Neural cell (in vitro differentiated cells): ENCODE results near the gene SNX10. TPM values are rescaled to one million over a fixed set of nuclear protein-coding genes. Genes with fewer than 3 reads are reported as not detected.

Source experiments
- H2AFZ ChIP-seq: fragments of 200-600, 300-800 bp; sonication (generic), shearing (Covaris generic); 2 replicates; pipeline ENCODE4 v1.6.0; 2014; ENCODE audit warnings: low read depth, mild to moderate bottlenecking, antibody characterized with exemption, low read length, moderate library complexity
- H3F3A ChIP-seq: fragments of 200-600 bp; shearing (Covaris generic); 2 replicates; pipeline ENCODE4 v1.6.1; 2016; ENCODE audit warnings: mild to moderate bottlenecking, moderate library complexity, mixed read lengths, antibody characterized with exemption, low read length; ENCODE audit not compliant: insufficient read depth, poor library complexity, severe bottlenecking
- H3K27ac ChIP-seq: fragments of 200-600, 300-800 bp; sonication (generic), shearing (Covaris generic); 2 replicates; pipeline ENCODE4 v1.5.1; 2014; ENCODE audit warnings: mild to moderate bottlenecking, low read length, moderate library complexity
- H3K27me3 ChIP-seq: fragments of 300-800, 200-600 bp; sonication (generic), shearing (Covaris generic); 2 replicates; pipeline ENCODE4 v1.6.0; 2014; ENCODE audit warnings: mild to moderate bottlenecking, low read depth, low read length, moderate library complexity; ENCODE audit not compliant: insufficient read depth
- H3K36me3 ChIP-seq: fragments of 300-800, 200-600 bp; sonication (generic), shearing (Covaris generic); 2 replicates; pipeline ENCODE4 v1.5.1; 2014; ENCODE audit warnings: mild to moderate bottlenecking, antibody characterized with exemption, low read length, moderate library complexity; ENCODE audit not compliant: insufficient read depth
- H3K4me2 ChIP-seq: fragments of 300-800, 200-600 bp; sonication (generic), shearing (Covaris generic); 2 replicates; pipeline ENCODE4 v1.6.0; 2014; ENCODE audit warnings: mild to moderate bottlenecking, low read length
- H3K4me3 ChIP-seq: fragments of 300-800, 200-600 bp; sonication (generic), shearing (Covaris generic); 2 replicates; pipeline ENCODE4 v1.5.1; 2014; ENCODE audit warnings: mild to moderate bottlenecking, low read length, moderate library complexity
- H3K79me2 ChIP-seq: fragments of 200-600 bp; shearing (Covaris generic); replicated peaks from 2 replicates; pipeline ENCODE4 v1.6.0; 2014; ENCODE audit warnings: mild to moderate bottlenecking, low read length, moderate library complexity; ENCODE audit not compliant: insufficient read depth
- H3K9ac ChIP-seq: fragments of 300-800, 200-600 bp; sonication (generic), shearing (Covaris generic); 2 replicates; pipeline ENCODE4 v1.6.1; 2016; ENCODE audit warnings: mild to moderate bottlenecking, low read length, mixed read lengths
- H3K9me2 ChIP-seq: fragments of 200-600 bp; shearing (Covaris generic); 2 replicates; pipeline ENCODE4 v1.6.1; 2016; ENCODE audit warnings: mild to moderate bottlenecking, low read length, mixed read lengths; ENCODE audit not compliant: insufficient read depth
- H3K9me3 ChIP-seq: fragments of 200-600, 300-800 bp; sonication (generic), shearing (Covaris generic); 2 replicates; pipeline ENCODE4 v1.6.1; 2016; ENCODE audit warnings: mild to moderate bottlenecking, mixed run types, low read length, moderate library complexity, mixed read lengths
- H4K20me1 ChIP-seq: fragments of 200-600 bp; shearing (Covaris generic); 2 replicates; pipeline ENCODE4 v1.6.1; 2016; ENCODE audit warnings: mild to moderate bottlenecking, mixed run types; ENCODE audit not compliant: insufficient read depth
- CTCF ChIP-seq: fragments of 450-650 bp; IDR thresholded peaks from 2 replicates; pipeline ENCODE4 v1.5.1; 2014; ENCODE audit warnings: antibody characterized with exemption, mild to moderate bottlenecking, moderate library complexity; ENCODE audit not compliant: poor library complexity, severe bottlenecking
- EP300 ChIP-seq: fragments of 450-650 bp; conservative IDR thresholded peaks from 2 replicates; pipeline ENCODE4 v1.6.1; 2014; ENCODE audit warnings: antibody characterized with exemption, mild to moderate bottlenecking, moderate library complexity; ENCODE audit not compliant: poor library complexity, severe bottlenecking
- MXI1 ChIP-seq: fragments of 450-650 bp; conservative IDR thresholded peaks from 2 replicates; pipeline ENCODE4 v1.6.1; 2014; ENCODE audit warnings: antibody characterized with exemption, mild to moderate bottlenecking; ENCODE audit not compliant: poor library complexity, severe bottlenecking
- POLR2AphosphoS5 ChIP-seq: IDR thresholded peaks from 2 replicates; pipeline ENCODE4 v1.6.1; 2012
- REST ChIP-seq: IDR thresholded peaks from 2 replicates; pipeline ENCODE4 v1.6.1; 2012; ENCODE audit warnings: borderline replicate concordance
- TAF1 ChIP-seq: IDR thresholded peaks from 2 replicates; pipeline ENCODE4 v1.6.1; 2012; ENCODE audit warnings: low read depth
- polyA plus RNA-seq: library from polyadenylated mRNA; depleted of rRNA; stranded (reverse); fragments of >200 nt; gene quantifications from 2 replicates; pipeline ENCODE4 v1.2.3, GENCODE V29; 2014

Gene SNX10
- polyA plus RNA-seq, 1 donor from 2014 or later, result 25.6 TPM

- Histone ChIP-seq H3K36me3 (no peaks in the 10 kb centered on the region), H3K27me3 (no peaks in the 10 kb centered on the region), H2AFZ (no peak overlapping the region), H3K9me2 (no peaks in the 10 kb centered on the region), H3K9me3 (no peaks in the 10 kb centered on the region), H3K9ac (no peak overlapping the region), H3K4me2 (no peak overlapping the region), H3F3A (no peaks in the 10 kb centered on the region), H3K4me3 (no peak overlapping the region), H3K27ac (no peak overlapping the region), H4K20me1 (no peaks in the 10 kb centered on the region), H3K79me2 (peaks cover 26% of the 10 kb centered on the region)
- TF ChIP-seq EP300 (no peak), TAF1 (no peak), REST (no peak), CTCF (no peak), POLR2AphosphoS5 (no peak), MXI1 (no peak)
These were observed 78.3 kb downstream of the SNX10 start for GRCh38 chr7:26370011-26370410.

GRCh38 chr7:26372249-26372648 lies 80.6 kb downstream of the SNX10 start:
- peaks cover 34% of the 10 kb centered on the region for H3K79me2 ChIP-seq
- no peaks in the 10 kb centered on the region for H4K20me1 ChIP-seq
- H3K27me3 ChIP-seq, result no peaks in the 10 kb centered on the region
- peak overlapping the region; percentile 78 for H3K4me3 ChIP-seq
- H2AFZ ChIP-seq, result no peak overlapping the region
- no peaks in the 10 kb centered on the region for H3K9me3 ChIP-seq
- no peaks in the 10 kb centered on the region for H3F3A ChIP-seq
- H3K27ac ChIP-seq, result no peak overlapping the region
- no peaks in the 10 kb centered on the region for H3K36me3 ChIP-seq
- peak overlapping the region; percentile 10 for H3K9ac ChIP-seq
- no peaks in the 10 kb centered on the region for H3K9me2 ChIP-seq
- no peak for TF ChIP-seq REST
- TF ChIP-seq MXI1, result no peak
- no peak for TF ChIP-seq EP300
- no peak for TF ChIP-seq CTCF
- peak overlapping the region; percentile 84 for H3K4me2 ChIP-seq
